Upper lobe of left lung (tissue), 6 donors: ENCODE results near the gene LSM3. TPM values are rescaled to one million over a fixed set of nuclear protein-coding genes. Genes with fewer than 3 reads are reported as not detected.

ENCODE experiments used
- ATAC-seq, 2 donors: fragments of 200-7000 bp; cut with Tn5 transposase; one replicate each; pipeline ENCODE4 v1.9.1; 2022; ENCODE audit warnings: mild to moderate bottlenecking in 2 of 2, moderate library complexity in 2 of 2; ENCODE audit not compliant: low FRiP score in 2 of 2
- DNase-seq, 2 donors: peaks; one replicate each; pipeline ENCODE4 v3.0.0-alpha.2; 2019 to 2020
- H3K27ac ChIP-seq, 4 donors: fragments of 200-600 bp; sonication (generic); one replicate each; pipeline ENCODE4 v1.5.1; 2016 to 2019
- H3K27me3 ChIP-seq, 4 donors: fragments of 200-600 bp; sonication (generic); one replicate each; pipeline ENCODE4 v1.5.1; 2017 to 2019
- H3K36me3 ChIP-seq, 4 donors: fragments of 200-600 bp; sonication (generic); one replicate each; pipeline ENCODE4 v1.5.1; 2016 to 2019
- H3K4me1 ChIP-seq, 4 donors: fragments of 200-600 bp; sonication (generic); one replicate each; pipeline ENCODE4 v1.5.1; 2018 to 2019
- H3K4me3 ChIP-seq, 4 donors: fragments of 200-600 bp; sonication (generic); one replicate each; pipeline ENCODE4 v1.5.1; 2017 to 2019; ENCODE audit warnings: mild to moderate bottlenecking in 2 of 4, moderate library complexity in 1 of 4
- H3K9me3 ChIP-seq, 4 donors: fragments of 200-600 bp; sonication (generic); one replicate each; pipeline ENCODE4 v1.5.1; 2018 to 2019
- EP300 ChIP-seq, 4 donors: sonication (generic); formaldehyde crosslinking; IDR thresholded peaks; one replicate each; pipeline ENCODE4 v1.5.1; 2017; ENCODE audit warnings: antibody characterized with exemption in 4 of 4, control low read depth in 2 of 4
- POLR2A ChIP-seq, 4 donors: fragments of 450-650 bp; IDR thresholded peaks; one replicate each; pipeline ENCODE4 v1.5.1; 2016 to 2017; ENCODE audit warnings: antibody characterized with exemption in 4 of 4, mild to moderate bottlenecking in 2 of 4
- POLR2AphosphoS5 ChIP-seq, 2 donors: sonication (generic); formaldehyde crosslinking; IDR thresholded peaks; one replicate each; pipeline ENCODE4 v1.5.1; 2017; ENCODE audit warnings: antibody characterized with exemption in 2 of 2
- WGBS, 2 donors: methylation state at CpG; one replicate each; pipeline ENCODE4 v1.1.5; 2017 to 2018; 5-methylcytosine and 5-hydroxymethylcytosine counted together
- total RNA-seq, 6 donors: library from RNA; depleted of rRNA in 4 of 6; stranded (reverse); fragments of >200 nt in 4 of 6; gene quantifications; one replicate each; pipeline versions ENCODE4 v1.1.0 to v1.2.1, GENCODE V29; 2016 to 2021
- TF ChIP-seq, protein P1 (sequence below), 6 experiments: fragments of 450-650 bp in 4 of 6; fragments of 200-600 bp in 2 of 6; sonication (generic) in 2 of 6; IDR thresholded peaks; one replicate each; pipeline ENCODE4 v1.5.1; 2016 to 2019; ENCODE audit warnings: antibody characterized with exemption in 6 of 6
- donor health status: DM: no; HTN: no; CAD: no; lungs with moderate emphysema.
- donor health status: DM: no; HTN: yes; CAD: no; lungs with severe emphysema.

LSM3 gene
- total RNA-seq, 6 donors from 2014 or later = 2.1 to 10.3 (median 8.6) TPM

DNA sequence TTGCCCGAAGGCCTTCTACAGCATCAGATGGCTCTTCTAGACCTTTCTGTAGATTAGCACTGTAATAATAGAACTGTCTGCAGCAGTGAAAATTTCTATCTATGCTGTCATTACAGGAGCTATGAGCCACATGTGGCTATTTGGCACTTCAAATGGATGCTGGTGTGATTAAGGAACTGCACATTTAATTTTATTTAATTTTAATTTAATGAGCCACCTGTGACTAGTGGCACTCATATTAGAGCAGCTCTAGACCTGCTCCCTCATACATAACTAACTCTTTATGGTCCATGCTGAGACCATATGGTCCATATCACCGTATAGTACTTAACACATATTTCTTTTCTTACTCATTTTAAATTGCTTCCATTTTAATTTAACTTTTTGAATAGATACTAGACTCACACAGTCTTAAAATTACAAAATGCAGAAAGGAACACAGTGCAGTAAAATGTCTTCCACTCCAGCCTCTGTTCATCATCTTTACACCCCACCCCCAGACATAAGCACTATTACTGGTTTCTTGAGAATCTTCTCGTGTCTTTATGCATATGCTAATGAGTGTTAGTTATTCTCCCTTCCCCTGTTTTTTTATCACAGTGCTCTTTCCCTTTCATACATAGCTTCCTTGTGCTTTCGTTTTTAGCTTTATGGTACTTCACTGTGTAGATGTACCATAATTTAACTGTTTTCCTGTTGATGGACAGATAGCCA lies 9.6 kb downstream of the LSM3 start:
- no peak for TF ChIP-seq POLR2AphosphoS5 (IDR thresholded peaks at IDR 0.05)
- TF ChIP-seq EP300 (IDR thresholded peaks at IDR 0.05) = no peak
- no peak for TF ChIP-seq POLR2A (IDR thresholded peaks at IDR 0.05)
- 63 to 83% methylated on average over 4 of the region's 4 CpGs for WGBS, 2 donors
- peaks cover 0 to 2% (median 0%) of the 10 kb centered on the region in 4 donors for H3K4me1 ChIP-seq
- peaks cover 12 to 51% (median 22%) of the 10 kb centered on the region in 4 donors for H3K36me3 ChIP-seq
- H3K9me3 ChIP-seq = no peaks in the 10 kb centered on the region
- no peak for ATAC-seq
- no peak for DNase-seq
- no peaks in the 10 kb centered on the region for H3K27me3 ChIP-seq
- H3K4me3 ChIP-seq = no peak overlapping the region
- no peak overlapping the region for H3K27ac ChIP-seq

DNA sequence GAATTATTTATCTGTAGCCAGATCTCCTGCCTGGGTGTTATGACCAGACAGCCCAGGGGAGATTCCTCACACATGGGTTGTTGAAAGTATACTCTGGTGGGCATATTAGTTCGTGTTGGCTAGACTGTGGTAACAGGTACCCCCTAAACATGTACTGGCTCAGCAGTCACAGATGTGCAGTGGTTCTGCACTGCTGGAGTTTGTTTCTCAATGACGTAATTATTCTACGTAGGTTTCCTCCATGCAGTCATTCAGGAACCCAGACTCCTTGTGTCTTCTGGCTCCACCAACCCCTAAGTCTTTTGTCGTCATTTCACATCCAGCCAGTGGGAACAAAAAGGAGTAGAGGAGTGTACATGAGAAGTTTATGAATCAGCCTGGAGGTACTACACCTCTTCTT lies 16.2 kb downstream of the LSM3 start:
- H3K27me3 ChIP-seq = no peaks in the 10 kb centered on the region
- no peaks in the 10 kb centered on the region for H3K4me1 ChIP-seq
- no peak overlapping the region for H3K4me3 ChIP-seq
- H3K9me3 ChIP-seq = no peaks in the 10 kb centered on the region
- 88 to 100% methylated on average over 4 of the region's 4 CpGs for WGBS, 2 donors
- ATAC-seq (no peak), DNase-seq (no peak)
- peaks cover 0 to 25% (median 11%) of the 10 kb centered on the region in 4 donors for H3K36me3 ChIP-seq
- no peak overlapping the region for H3K27ac ChIP-seq
- no peak for TF ChIP-seq POLR2AphosphoS5 (IDR thresholded peaks at IDR 0.05)

DNA sequence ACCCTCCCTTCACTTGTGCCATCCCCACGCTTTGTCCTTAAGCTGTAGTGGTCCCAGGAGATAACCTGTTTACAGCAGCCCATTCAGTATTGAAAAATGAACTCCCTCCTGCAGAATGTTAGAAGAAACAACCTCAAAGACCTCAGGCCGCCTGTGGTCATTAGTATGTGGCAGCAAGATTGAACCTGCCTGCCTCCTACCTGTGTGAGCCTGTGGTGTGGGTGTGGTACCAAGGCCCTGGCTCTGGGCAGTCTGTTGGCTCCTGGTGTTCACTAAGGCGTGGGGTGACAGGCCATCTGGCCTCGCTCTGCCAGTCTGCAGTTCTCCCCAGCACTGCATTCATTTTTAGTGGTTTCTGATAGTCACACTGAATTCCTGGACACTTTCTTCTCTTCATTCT lies 21.0 kb downstream of the LSM3 start:
- no peaks in the 10 kb centered on the region for H3K27me3 ChIP-seq
- TF ChIP-seq EP300 (IDR thresholded peaks at IDR 0.05) (no peak), POLR2AphosphoS5 (IDR thresholded peaks at IDR 0.05) (no peak), POLR2A (IDR thresholded peaks at IDR 0.05) (no peak)
- TF ChIP-seq, protein P1, sequence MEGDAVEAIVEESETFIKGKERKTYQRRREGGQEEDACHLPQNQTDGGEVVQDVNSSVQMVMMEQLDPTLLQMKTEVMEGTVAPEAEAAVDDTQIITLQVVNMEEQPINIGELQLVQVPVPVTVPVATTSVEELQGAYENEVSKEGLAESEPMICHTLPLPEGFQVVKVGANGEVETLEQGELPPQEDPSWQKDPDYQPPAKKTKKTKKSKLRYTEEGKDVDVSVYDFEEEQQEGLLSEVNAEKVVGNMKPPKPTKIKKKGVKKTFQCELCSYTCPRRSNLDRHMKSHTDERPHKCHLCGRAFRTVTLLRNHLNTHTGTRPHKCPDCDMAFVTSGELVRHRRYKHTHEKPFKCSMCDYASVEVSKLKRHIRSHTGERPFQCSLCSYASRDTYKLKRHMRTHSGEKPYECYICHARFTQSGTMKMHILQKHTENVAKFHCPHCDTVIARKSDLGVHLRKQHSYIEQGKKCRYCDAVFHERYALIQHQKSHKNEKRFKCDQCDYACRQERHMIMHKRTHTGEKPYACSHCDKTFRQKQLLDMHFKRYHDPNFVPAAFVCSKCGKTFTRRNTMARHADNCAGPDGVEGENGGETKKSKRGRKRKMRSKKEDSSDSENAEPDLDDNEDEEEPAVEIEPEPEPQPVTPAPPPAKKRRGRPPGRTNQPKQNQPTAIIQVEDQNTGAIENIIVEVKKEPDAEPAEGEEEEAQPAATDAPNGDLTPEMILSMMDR (IDR thresholded peaks at IDR 0.05) = no peak
- no peak overlapping the region for H3K4me3 ChIP-seq
- DNase-seq (no peak), ATAC-seq (no peak)
- peaks cover 13 to 28% (median 22%) of the 10 kb centered on the region in 4 donors for H3K4me1 ChIP-seq
- H3K27ac ChIP-seq = no peak overlapping the region
- WGBS, 2 donors = 67 to 98% methylated on average over 4 of the region's 4 CpGs
- peaks cover 0 to 25% (median 11%) of the 10 kb centered on the region in 4 donors for H3K36me3 ChIP-seq
- no peaks in the 10 kb centered on the region for H3K9me3 ChIP-seq

DNA sequence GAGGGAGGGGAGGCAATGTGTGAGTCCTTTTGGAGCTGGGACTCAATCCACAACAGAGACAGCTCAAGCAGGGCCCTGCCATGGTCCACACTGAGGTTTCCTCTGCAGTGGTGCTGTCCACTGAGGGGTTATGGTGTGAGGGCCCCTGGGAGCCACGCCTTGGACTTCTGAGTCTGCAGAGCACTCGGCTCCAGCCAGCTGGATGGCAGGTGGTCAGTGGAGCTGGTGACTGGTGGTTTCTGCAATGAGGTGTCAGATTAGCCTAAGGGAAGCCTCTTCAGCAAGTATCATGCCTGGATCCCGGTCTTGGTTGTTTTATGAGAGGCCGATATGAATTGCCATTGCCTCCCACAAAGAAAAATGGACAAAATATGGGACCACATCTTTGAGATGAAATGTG lies 21.7 kb downstream of the LSM3 start:
- Histone ChIP-seq H3K4me3 (no peak overlapping the region), H3K27ac (no peak overlapping the region), H3K9me3 (no peaks in the 10 kb centered on the region), H3K36me3 (peaks cover 0 to 25% (median 11%) of the 10 kb centered on the region in 4 donors), H3K4me1 (peaks cover 19 to 33% (median 26%) of the 10 kb centered on the region in 4 donors), H3K27me3 (no peaks in the 10 kb centered on the region)
- WGBS, 2 donors = 68 to 69% methylated on average over 3 to 4 of the region's 4 CpGs
- ATAC-seq = no peak
- DNase-seq = no peak
- TF ChIP-seq POLR2A (IDR thresholded peaks at IDR 0.05) = no peak
- TF ChIP-seq EP300 (IDR thresholded peaks at IDR 0.05) = no peak
- TF ChIP-seq, protein P1 (IDR thresholded peaks at IDR 0.05) = no peak
- TF ChIP-seq POLR2AphosphoS5 (IDR thresholded peaks at IDR 0.05) = no peak

DNA sequence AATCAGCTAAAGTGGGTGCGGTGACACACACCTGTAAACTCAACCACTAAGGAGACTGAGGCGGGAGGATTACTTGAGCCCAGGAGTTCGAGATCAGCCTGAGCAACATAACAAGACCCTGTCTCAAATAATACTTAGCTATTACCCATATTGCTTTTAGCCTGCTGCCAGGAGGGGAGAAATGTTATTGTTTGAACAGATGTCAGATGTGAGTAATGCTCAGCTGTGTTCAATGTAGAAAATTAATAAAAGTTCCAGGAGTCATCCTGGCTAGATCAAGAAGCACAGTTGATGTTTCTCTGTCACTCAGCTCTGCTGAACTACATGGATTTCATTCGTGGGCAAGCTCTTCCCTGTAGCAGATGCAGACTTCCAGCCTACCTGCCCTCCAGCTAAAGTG lies 22.2 kb downstream of the LSM3 start:
- no peak for ATAC-seq
- Histone ChIP-seq H3K27ac (no peak overlapping the region), H3K27me3 (no peaks in the 10 kb centered on the region), H3K36me3 (peaks cover 0 to 25% (median 11%) of the 10 kb centered on the region in 4 donors), H3K4me1 (peaks cover 21 to 33% (median 26%) of the 10 kb centered on the region in 4 donors), H3K4me3 (no peak overlapping the region), H3K9me3 (no peaks in the 10 kb centered on the region)
- TF ChIP-seq, protein P1 (IDR thresholded peaks at IDR 0.05) = no peak
- TF ChIP-seq POLR2A (IDR thresholded peaks at IDR 0.05) (no peak), POLR2AphosphoS5 (IDR thresholded peaks at IDR 0.05) (no peak), EP300 (IDR thresholded peaks at IDR 0.05) (no peak)
- WGBS, 2 donors = 71 to 81% methylated on average over 4 of the region's 4 CpGs
- DNase-seq = no peak
